PC-3 (cell line): ENCODE results near the gene PLXNA1.

Experiments
- CTCF ChIP-seq: fragments of 300-600 bp; sonication (generic); conservative IDR thresholded peaks from 2 replicates; pipeline ENCODE4 v1.5.1; 2017; ENCODE audit warnings: antibody characterized with exemption, low read depth, mild to moderate bottlenecking, low read length
- EZH2 ChIP-seq: fragments of 300-600 bp; sonication (generic); IDR thresholded peaks from one replicate; pipeline ENCODE4 v1.6.1; 2017; ENCODE audit warnings: antibody characterized with exemption, mild to moderate bottlenecking, low read length; ENCODE audit not compliant: unreplicated experiment
- EZH2phosphoT487 ChIP-seq: fragments of 300-600 bp; sonication (generic); IDR thresholded peaks from 2 replicates; pipeline ENCODE4 v1.6.1; 2018; ENCODE audit warnings: mild to moderate bottlenecking, antibody characterized with exemption, low read length, borderline replicate concordance

GRCh38 chr3:126939338-126939718 is 43.6 kb upstream of the PLXNA1 start:
- no peak for TF ChIP-seq CTCF
- TF ChIP-seq EZH2phosphoT487 = no peak
- no peak for TF ChIP-seq EZH2
